ENCODE results near the gene FARS2. TPM values are rescaled to one million over a fixed set of nuclear protein-coding genes. Genes with fewer than 3 reads are reported as not detected.

The FARS2 gene
- total RNA-seq, 3 donors from 2014 or later, result 12.0 to 29.6 (median 24.3) TPM

DNA sequence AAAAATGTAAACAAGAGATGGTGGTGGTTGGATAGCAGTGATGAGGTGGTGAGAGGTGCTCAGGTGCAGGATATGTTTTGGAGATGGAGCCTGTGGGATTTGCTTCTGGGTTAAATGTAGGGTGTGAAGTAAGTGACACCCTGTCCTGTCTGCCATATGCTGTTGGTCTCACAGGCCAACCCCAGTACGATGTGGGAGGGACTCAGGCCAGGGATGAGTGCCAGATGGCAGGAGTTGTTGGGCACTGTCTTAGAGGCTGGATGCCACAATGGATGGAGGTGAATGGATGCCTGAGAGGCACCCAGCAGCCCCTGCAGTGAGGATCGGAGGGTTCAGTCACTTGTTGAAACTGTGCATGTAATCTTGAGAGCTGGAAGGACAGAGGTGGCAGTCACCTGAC, 486.1 kb downstream of the FARS2 start:
- Histone ChIP-seq H3K4me3 (no peak overlapping the region), H3K4me1 (no peaks in the 10 kb centered on the region), H3K27ac (no peak overlapping the region), H3K27me3 (no peaks in the 10 kb centered on the region), H3K9me3 (peaks cover 0 to 5% of the 10 kb centered on the region in 2 donors), H3K36me3 (no peaks in the 10 kb centered on the region)
- no peak for DNase-seq (ENCODE audit: low spot score in 2 of 2)
- intact Hi-C loops (cut with DNase I; ENCODE audit: low total_unique reads), result no loop called here
- TF ChIP-seq POLR2A (IDR thresholded peaks at IDR 0.05) (no peak), POLR2AphosphoS5 (IDR thresholded peaks at IDR 0.05) (no peak)
- TF ChIP-seq, protein P1, sequence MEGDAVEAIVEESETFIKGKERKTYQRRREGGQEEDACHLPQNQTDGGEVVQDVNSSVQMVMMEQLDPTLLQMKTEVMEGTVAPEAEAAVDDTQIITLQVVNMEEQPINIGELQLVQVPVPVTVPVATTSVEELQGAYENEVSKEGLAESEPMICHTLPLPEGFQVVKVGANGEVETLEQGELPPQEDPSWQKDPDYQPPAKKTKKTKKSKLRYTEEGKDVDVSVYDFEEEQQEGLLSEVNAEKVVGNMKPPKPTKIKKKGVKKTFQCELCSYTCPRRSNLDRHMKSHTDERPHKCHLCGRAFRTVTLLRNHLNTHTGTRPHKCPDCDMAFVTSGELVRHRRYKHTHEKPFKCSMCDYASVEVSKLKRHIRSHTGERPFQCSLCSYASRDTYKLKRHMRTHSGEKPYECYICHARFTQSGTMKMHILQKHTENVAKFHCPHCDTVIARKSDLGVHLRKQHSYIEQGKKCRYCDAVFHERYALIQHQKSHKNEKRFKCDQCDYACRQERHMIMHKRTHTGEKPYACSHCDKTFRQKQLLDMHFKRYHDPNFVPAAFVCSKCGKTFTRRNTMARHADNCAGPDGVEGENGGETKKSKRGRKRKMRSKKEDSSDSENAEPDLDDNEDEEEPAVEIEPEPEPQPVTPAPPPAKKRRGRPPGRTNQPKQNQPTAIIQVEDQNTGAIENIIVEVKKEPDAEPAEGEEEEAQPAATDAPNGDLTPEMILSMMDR (IDR thresholded peaks at IDR 0.05), result no peak

DNA sequence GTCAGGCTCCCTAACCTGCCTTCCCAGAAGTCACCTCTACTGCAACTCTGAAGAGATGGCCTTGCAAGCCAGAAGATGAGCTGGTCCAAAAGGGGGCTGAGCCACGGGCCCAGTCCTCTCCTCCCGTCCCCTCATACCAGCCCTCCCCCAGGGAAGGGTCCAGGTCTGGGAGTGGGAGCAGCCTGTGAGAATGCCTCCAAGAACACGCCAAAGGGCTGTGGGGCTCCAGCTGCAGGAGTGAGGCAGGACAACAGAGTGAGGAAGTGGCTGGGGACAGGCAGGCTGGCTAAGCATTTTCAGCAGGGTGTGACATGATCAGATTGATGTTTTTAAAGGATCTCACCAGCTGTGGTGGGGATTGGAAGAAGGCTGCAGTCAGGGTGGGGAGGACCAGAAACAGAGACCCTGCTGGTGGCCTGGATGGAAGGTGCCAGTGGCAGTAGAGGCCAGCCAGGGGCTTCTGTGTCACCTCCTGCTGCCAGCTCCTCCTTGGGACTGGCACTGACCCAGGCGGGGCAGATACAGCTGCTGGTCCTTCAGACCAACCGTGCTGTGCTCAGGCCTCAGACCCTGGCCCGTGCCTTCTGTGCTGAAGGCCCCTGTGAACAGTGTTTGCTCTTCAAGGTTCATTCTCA, 487.8 kb downstream of the FARS2 start:
- TF ChIP-seq POLR2A (IDR thresholded peaks at IDR 0.05) (no peak), POLR2AphosphoS5 (IDR thresholded peaks at IDR 0.05) (no peak)
- TF ChIP-seq, protein P1 (IDR thresholded peaks at IDR 0.05), result no peak
- intact Hi-C loops (cut with DNase I; ENCODE audit: low total_unique reads), result no loop called here

DNA sequence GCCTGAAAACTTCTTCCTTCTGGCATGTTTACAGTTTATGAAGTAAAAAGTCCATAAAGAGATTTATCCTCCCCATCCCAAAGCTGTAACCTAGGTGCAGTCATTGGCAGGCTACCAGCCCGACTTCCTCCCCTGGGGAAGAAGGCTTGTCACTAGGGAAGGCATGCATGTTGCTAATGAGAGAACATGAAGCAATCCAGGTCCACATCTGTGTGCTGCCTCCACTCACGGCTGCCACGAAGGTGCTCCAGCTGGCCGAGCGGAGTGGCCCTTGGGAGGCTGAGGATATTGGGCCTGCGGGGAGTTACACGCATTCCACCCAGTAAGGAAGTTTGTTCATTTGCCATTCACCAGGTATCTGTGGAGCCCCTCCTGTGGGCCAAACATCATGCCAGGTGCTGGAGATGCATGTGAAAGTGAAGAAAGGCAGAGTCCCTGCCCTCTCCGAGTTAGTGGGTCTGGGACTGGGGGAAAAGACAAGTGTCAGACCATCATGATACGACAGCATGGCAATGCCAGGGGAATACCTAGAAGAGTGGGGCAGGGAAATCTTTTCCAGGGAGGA, 488.4 kb downstream of the FARS2 start:
- no peak overlapping the region for H3K27ac ChIP-seq
- DNase-seq (ENCODE audit: low spot score in 2 of 2), result no peak
- no peak overlapping the region for H3K4me3 ChIP-seq
- H3K36me3 ChIP-seq, result no peaks in the 10 kb centered on the region
- no peaks in the 10 kb centered on the region for H3K4me1 ChIP-seq
- H3K27me3 ChIP-seq, result no peaks in the 10 kb centered on the region
- TF ChIP-seq, protein P1 (IDR thresholded peaks at IDR 0.05), result no peak
- TF ChIP-seq POLR2A (IDR thresholded peaks at IDR 0.05), result no peak
- no peak for TF ChIP-seq POLR2AphosphoS5 (IDR thresholded peaks at IDR 0.05)
- H3K9me3 ChIP-seq, result peaks cover 10 to 16% of the 10 kb centered on the region in 2 donors
- intact Hi-C loops (cut with DNase I; ENCODE audit: low total_unique reads), result no loop called here

More for the DNA sequence above, 487.8 kb downstream of the FARS2 start:
- no peaks in the 10 kb centered on the region for H3K36me3 ChIP-seq
- peaks cover 7 to 10% of the 10 kb centered on the region in 2 donors for H3K9me3 ChIP-seq
- no peak overlapping the region for H3K27ac ChIP-seq
- H3K27me3 ChIP-seq, result no peaks in the 10 kb centered on the region
- no peak overlapping the region for H3K4me3 ChIP-seq
- no peaks in the 10 kb centered on the region for H3K4me1 ChIP-seq
- DNase-seq (ENCODE audit: low spot score in 2 of 2), result no peak

DNA sequence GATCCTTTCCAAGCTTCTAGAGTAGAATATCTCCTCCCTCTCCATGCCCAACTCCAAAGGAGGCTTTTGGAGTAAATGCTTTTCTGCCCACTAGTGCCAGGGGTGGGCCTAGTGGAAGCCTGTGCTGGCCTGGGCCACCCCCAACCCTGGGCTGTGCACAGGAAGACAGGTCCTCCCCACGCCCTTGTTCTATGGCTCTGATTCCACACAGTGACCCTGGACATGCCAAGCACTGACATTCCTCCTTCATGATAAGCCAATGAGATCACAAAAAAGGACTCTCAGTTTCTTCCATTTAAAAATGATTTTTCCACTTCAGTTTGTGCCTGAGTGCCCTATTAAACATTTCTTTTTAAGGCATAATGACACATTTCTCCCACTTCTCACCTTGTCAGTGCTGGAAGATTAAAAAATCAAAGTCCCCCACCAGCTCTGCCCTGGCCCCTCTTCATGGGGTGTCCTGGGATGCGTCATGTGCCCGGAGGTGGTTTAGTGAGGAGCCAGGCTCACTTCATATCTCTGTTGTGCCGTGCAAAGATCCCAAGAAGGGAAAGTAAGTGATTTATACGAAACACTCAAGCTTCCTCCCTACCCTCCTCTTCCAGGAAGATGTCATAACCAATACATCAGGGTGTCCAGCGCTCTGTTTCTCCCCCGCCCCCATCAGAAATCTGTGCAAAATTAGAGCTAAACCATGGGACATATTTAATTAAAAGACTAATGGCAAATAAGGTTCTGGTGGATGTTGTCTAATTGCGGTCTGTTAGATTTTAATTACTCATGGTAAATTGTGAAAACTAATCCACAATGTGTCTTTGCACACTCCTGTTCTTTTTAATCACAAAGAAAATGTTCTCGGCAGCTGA, 490.4 kb downstream of the FARS2 start:
- Histone ChIP-seq H3K27me3 (no peaks in the 10 kb centered on the region), H3K27ac (no peak overlapping the region), H3K4me1 (no peaks in the 10 kb centered on the region), H3K4me3 (no peak overlapping the region), H3K9me3 (peaks cover 10 to 25% of the 10 kb centered on the region in 2 donors), H3K36me3 (no peaks in the 10 kb centered on the region)
- DNase-seq (ENCODE audit: low spot score in 2 of 2), result no peak
- intact Hi-C loops (cut with DNase I; ENCODE audit: low total_unique reads), result no loop called here
- TF ChIP-seq, protein P1 (IDR thresholded peaks at IDR 0.05), result no peak
- TF ChIP-seq POLR2AphosphoS5 (IDR thresholded peaks at IDR 0.05) (no peak), POLR2A (IDR thresholded peaks at IDR 0.05) (no peak)

DNA sequence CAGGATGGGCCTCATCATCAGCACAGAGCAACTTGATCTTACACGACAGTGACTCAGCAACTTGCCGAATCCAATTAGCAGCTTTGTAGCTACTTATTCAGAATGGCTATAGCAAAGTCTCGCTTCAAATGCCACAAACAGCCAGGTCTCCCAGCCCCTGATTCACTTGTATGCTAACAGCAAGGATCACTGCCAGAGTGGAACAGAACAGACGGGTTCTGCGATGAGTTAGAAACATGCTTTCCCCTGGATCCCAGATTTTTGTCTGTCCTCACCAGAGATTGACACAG, 491.0 kb downstream of the FARS2 start:
- Histone ChIP-seq H3K27ac (no peak overlapping the region), H3K4me3 (no peak overlapping the region), H3K9me3 (peaks cover 10 to 25% of the 10 kb centered on the region in 2 donors), H3K27me3 (no peaks in the 10 kb centered on the region), H3K4me1 (no peaks in the 10 kb centered on the region), H3K36me3 (no peaks in the 10 kb centered on the region)
- TF ChIP-seq, protein P1 (IDR thresholded peaks at IDR 0.05), result no peak
- TF ChIP-seq POLR2A (IDR thresholded peaks at IDR 0.05) (no peak), POLR2AphosphoS5 (IDR thresholded peaks at IDR 0.05) (no peak)
- intact Hi-C loops (cut with DNase I; ENCODE audit: low total_unique reads), result no loop called here
- DNase-seq (ENCODE audit: low spot score in 2 of 2), result no peak
